IgD-negative memory B cell (primary cell): ENCODE results near the gene ATP2B2. TPM values are rescaled to one million over a fixed set of nuclear protein-coding genes. Genes with fewer than 3 reads are reported as not detected.

Experiments
- H3K27ac Mint-ChIP-seq, 3 donors: one replicate each; pipeline ENCODE4 v1.8.0; 2020 to 2022; ENCODE audit warnings: mild to moderate bottlenecking in 3 of 3, mixed read lengths in 3 of 3, moderate library complexity in 1 of 3
- H3K27me3 Mint-ChIP-seq: one replicate; pipeline ENCODE4 v1.8.0; 2021; ENCODE audit warnings: mixed read lengths
- H3K36me3 Mint-ChIP-seq: one replicate; pipeline ENCODE4 v1.8.0; 2020; ENCODE audit warnings: mild to moderate bottlenecking, mixed read lengths
- H3K4me1 Mint-ChIP-seq, 3 donors: one replicate each; pipeline ENCODE4 v1.8.0; 2020 to 2022; ENCODE audit warnings: mixed read lengths in 3 of 3, mild to moderate bottlenecking in 1 of 3
- H3K4me3 Mint-ChIP-seq, 4 donors: one replicate each; pipeline ENCODE4 v1.8.0; 2020 to 2022; ENCODE audit warnings: mild to moderate bottlenecking in 4 of 4, mixed read lengths in 4 of 4, moderate library complexity in 3 of 4
- H3K9me3 Mint-ChIP-seq, 3 donors: one replicate each; pipeline ENCODE4 v1.8.0; 2020 to 2021; ENCODE audit warnings: mixed read lengths in 3 of 3, mild to moderate bottlenecking in 1 of 3
- polyA plus RNA-seq: library from polyadenylated mRNA; unstranded; fragments of 300-500 nt; fragmentation: Illumina TruSeq; gene quantifications from one replicate; pipeline ENCODE4 v1.2.3, GENCODE V29; 2021

The ATP2B2 gene
- polyA plus RNA-seq, 1 donor from 2014 or later = not detected

GRCh38 chr3:10350324-10350985 lies 154.9 kb downstream of the ATP2B2 start:
- Mint-ChIP-seq H3K9me3 (no peaks in the 10 kb centered on the region), H3K27me3 (peaks cover 13% of the 10 kb centered on the region), H3K4me3 (no peak overlapping the region), H3K4me1 (peaks cover 16 to 28% (median 18%) of the 10 kb centered on the region in 3 donors), H3K27ac (no peak overlapping the region), H3K36me3 (no peaks in the 10 kb centered on the region)

DNA sequence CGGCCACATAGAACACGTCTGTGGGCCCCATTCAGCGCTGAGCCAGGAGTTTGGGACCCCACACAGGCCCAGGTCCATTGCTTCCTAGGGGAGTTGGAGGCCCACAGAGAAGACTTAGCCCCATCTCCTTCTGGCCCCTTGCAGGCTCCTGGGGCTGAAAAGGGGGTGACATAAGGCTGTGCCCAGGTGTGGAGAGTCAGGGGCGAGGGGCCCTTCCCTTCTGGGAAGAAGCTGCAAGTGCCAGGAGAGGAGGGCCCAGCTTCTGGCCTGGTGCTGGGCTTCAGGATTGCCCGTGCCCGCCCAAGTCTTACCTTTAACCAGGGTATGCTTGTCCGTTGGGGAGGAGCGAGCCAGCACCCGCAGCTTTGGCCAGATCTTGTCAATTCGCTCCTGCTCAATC lies 155.6 kb downstream of the ATP2B2 start:
- no peak overlapping the region for H3K27ac Mint-ChIP-seq
- no peaks in the 10 kb centered on the region for H3K36me3 Mint-ChIP-seq
- peaks cover 13% of the 10 kb centered on the region for H3K27me3 Mint-ChIP-seq
- peaks cover 16 to 30% (median 18%) of the 10 kb centered on the region in 3 donors for H3K4me1 Mint-ChIP-seq
- no peaks in the 10 kb centered on the region for H3K9me3 Mint-ChIP-seq
- H3K4me3 Mint-ChIP-seq = no peak overlapping the region

DNA sequence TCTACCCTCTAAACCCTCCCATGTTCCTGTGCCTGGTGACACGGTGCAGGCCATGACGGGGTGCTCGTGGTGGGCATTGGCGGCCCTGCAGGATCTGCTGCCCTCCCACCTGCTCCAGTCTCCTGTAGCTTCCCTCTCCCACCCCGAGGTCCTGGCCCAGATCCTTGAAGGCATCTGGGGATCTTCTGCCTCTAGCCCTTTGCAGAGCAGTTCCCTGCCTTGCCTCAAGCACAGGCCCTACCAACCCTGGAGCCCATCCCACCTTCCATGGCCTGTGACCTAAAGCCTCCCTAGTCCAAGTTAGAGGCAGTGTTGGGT lies 157.0 kb downstream of the ATP2B2 start:
- Mint-ChIP-seq H3K9me3 (no peaks in the 10 kb centered on the region), H3K27me3 (peaks cover 11% of the 10 kb centered on the region), H3K27ac (peak overlapping the region in 1 of 3 donors; percentile 92), H3K4me3 (no peak overlapping the region), H3K4me1 (peaks cover 11 to 22% (median 11%) of the 10 kb centered on the region in 3 donors), H3K36me3 (no peaks in the 10 kb centered on the region)

DNA sequence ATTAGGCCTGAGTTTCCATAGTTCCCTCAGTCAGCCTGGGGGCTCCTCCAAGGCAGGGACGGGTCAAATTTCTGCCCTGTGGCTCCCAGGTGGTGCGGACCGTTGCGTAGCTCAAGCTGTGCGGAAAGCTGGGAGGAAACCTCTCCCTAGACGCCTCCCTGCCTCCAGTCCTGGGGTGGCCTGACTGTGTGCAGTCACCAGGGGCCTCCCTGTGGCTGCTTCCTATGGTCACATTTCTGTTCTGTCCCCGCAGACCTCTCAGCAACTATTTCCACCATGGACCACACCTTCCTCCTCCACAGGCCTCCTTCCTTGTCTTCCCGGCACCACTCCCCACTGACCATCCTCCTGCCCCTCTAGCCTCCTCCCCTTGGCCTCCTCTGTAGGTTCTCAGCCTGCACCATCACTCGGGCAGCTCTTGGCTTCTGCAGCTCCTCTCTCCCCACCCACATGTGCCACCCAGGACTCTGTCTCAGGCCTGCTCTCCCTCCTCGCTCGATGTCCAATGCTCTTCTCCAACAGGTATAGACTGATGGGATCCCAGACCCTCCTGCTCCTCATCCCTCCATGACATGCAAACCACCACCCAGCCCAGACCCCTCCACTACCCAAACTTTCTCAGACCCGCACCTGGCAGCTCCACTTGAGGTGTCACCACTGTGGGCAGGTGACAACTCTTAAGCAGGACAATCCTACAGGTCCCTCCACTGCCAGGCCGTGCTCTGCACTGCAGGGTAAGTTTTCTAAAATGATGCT lies 157.6 kb downstream of the ATP2B2 start:
- Mint-ChIP-seq H3K4me3 (no peak overlapping the region), H3K9me3 (no peaks in the 10 kb centered on the region), H3K36me3 (no peaks in the 10 kb centered on the region), H3K27ac (peak overlapping the region in 1 of 3 donors; percentile 92), H3K4me1 (peaks cover 6 to 17% (median 10%) of the 10 kb centered on the region in 3 donors), H3K27me3 (peaks cover 6% of the 10 kb centered on the region)

- Mint-ChIP-seq H3K4me1 (peaks cover 0 to 10% (median 0%) of the 10 kb centered on the region in 3 donors), H3K27ac (no peak overlapping the region), H3K9me3 (no peaks in the 10 kb centered on the region), H3K4me3 (no peak overlapping the region), H3K27me3 (peaks cover 2% of the 10 kb centered on the region), H3K36me3 (no peaks in the 10 kb centered on the region)
Observed at GRCh38 chr3:10345911-10346310, 159.5 kb downstream of the ATP2B2 start.

GRCh38 chr3:10344944-10345575 lies 160.3 kb downstream of the ATP2B2 start:
- Mint-ChIP-seq H3K27me3 (peaks cover 2% of the 10 kb centered on the region), H3K36me3 (no peaks in the 10 kb centered on the region), H3K9me3 (no peaks in the 10 kb centered on the region)

GRCh38 chr3:10344147-10344943 lies 161.0 kb downstream of the ATP2B2 start:
- Mint-ChIP-seq H3K9me3 (no peaks in the 10 kb centered on the region), H3K4me1 (peaks cover 0 to 10% (median 0%) of the 10 kb centered on the region in 3 donors), H3K27ac (no peak overlapping the region), H3K27me3 (peaks cover under 1% of the 10 kb centered on the region), H3K36me3 (no peaks in the 10 kb centered on the region), H3K4me3 (no peak overlapping the region)

More at GRCh38 chr3:10344944-10345575, 160.3 kb downstream of the ATP2B2 start:
- peaks cover 0 to 10% (median 0%) of the 10 kb centered on the region in 3 donors for H3K4me1 Mint-ChIP-seq
- H3K4me3 Mint-ChIP-seq = no peak overlapping the region
- no peak overlapping the region for H3K27ac Mint-ChIP-seq

- Mint-ChIP-seq H3K9me3 (no peaks in the 10 kb centered on the region), H3K4me3 (no peak overlapping the region), H3K27ac (no peak overlapping the region), H3K4me1 (peaks cover 0 to 10% (median 0%) of the 10 kb centered on the region in 3 donors), H3K36me3 (no peaks in the 10 kb centered on the region), H3K27me3 (no peaks in the 10 kb centered on the region)
Observed at GRCh38 chr3:10343526-10343925, 161.9 kb downstream of the ATP2B2 start.

GRCh38 chr3:10342781-10343180 lies 162.6 kb downstream of the ATP2B2 start:
- H3K36me3 Mint-ChIP-seq = no peaks in the 10 kb centered on the region
- H3K4me3 Mint-ChIP-seq = no peak overlapping the region
- H3K4me1 Mint-ChIP-seq = peaks cover 0 to 9% (median 0%) of the 10 kb centered on the region in 3 donors
- H3K9me3 Mint-ChIP-seq = no peaks in the 10 kb centered on the region
- no peak overlapping the region for H3K27ac Mint-ChIP-seq
- peaks cover 2% of the 10 kb centered on the region for H3K27me3 Mint-ChIP-seq

DNA sequence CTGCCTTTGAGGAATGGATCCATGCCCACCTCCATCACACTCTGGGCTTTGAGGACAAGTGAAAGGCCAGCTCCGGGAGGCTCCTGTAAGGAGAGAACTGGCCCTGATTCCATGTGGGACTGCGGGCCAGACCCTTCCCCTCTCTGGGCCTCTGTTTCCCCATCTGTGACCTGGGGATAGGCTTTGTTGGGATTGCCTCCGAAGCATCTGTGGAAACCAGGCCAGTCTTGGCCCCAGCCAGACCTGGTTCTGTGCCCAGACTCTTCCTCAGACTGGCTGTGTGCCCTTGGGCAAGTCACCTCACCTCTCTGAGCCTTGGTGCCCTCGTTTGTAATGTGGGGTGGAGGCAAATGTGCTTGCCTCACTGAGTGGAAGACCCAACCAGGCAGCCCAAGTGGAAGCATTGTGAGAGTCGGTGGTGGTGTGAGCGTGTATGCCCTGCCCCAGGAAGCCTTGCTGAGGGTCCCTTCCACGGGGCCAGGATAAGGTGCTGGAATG lies 163.4 kb downstream of the ATP2B2 start:
- H3K4me3 Mint-ChIP-seq = no peak overlapping the region
- no peak overlapping the region for H3K27ac Mint-ChIP-seq
- H3K9me3 Mint-ChIP-seq = no peaks in the 10 kb centered on the region
- H3K36me3 Mint-ChIP-seq = no peaks in the 10 kb centered on the region
- peaks cover 2% of the 10 kb centered on the region for H3K27me3 Mint-ChIP-seq
- peaks cover 0 to 7% (median 0%) of the 10 kb centered on the region in 3 donors for H3K4me1 Mint-ChIP-seq

DNA sequence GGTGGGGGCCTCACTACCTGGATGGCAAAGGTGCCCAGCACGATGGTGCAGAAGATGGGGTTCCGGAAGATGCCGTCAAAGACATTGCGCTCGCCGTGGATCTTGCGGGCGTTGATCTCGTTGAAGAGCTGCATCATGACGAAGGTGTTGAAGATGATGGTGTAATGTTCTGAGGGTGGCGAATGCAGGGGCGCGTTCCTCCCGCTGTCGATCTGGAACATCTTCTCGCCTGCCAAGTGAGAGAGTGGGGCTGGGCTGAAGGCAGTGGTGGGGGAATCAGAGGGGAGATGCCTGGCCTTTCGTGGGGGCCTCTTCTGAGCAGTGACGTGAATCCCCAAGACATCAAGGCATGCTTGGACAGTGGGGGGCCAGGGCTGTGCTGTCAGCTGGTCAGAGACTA lies 164.9 kb downstream of the ATP2B2 start:
- Mint-ChIP-seq H3K9me3 (no peaks in the 10 kb centered on the region), H3K4me1 (peaks cover 0 to 5% (median 2%) of the 10 kb centered on the region in 3 donors), H3K36me3 (no peaks in the 10 kb centered on the region), H3K4me3 (no peak overlapping the region), H3K27ac (no peak overlapping the region), H3K27me3 (peaks cover 2% of the 10 kb centered on the region)

DNA sequence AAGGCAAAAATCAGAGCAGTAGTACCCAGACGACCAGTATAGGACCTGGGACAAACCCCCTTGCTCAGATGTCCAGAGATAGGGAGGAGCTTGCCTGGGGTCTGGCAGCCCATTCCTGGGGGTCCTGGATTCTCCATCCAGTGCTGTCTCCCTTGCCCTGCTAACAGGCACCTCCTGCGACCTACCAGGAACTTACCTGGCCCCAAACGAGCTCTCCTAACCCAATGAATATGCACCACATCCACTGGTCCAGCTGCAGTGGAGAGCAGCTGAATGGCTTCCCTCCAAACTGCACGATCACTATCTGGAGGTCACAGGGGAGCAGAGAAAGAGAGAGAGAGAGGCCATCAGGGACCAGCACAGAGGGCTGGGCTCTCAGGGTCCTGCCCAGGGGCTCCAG lies 165.3 kb downstream of the ATP2B2 start:
- H3K4me3 Mint-ChIP-seq = no peak overlapping the region
- H3K9me3 Mint-ChIP-seq = no peaks in the 10 kb centered on the region
- peak overlapping the region in 1 of 3 donors; percentile 57 for H3K27ac Mint-ChIP-seq

GRCh38 chr3:10339376-10339955 lies 165.9 kb downstream of the ATP2B2 start:
- H3K4me3 Mint-ChIP-seq = no peak overlapping the region
- peak overlapping the region in 1 of 3 donors; percentile 57 for H3K27ac Mint-ChIP-seq
- H3K4me1 Mint-ChIP-seq = peaks cover 5 to 7% (median 6%) of the 10 kb centered on the region in 3 donors
- H3K9me3 Mint-ChIP-seq = no peaks in the 10 kb centered on the region
- H3K36me3 Mint-ChIP-seq = no peaks in the 10 kb centered on the region
- peaks cover 2% of the 10 kb centered on the region for H3K27me3 Mint-ChIP-seq

More for the DNA sequence above, 165.3 kb downstream of the ATP2B2 start:
- H3K4me1 Mint-ChIP-seq = peaks cover 2 to 5% (median 3%) of the 10 kb centered on the region in 3 donors
- H3K27me3 Mint-ChIP-seq = peaks cover 2% of the 10 kb centered on the region
- H3K36me3 Mint-ChIP-seq = no peaks in the 10 kb centered on the region

DNA sequence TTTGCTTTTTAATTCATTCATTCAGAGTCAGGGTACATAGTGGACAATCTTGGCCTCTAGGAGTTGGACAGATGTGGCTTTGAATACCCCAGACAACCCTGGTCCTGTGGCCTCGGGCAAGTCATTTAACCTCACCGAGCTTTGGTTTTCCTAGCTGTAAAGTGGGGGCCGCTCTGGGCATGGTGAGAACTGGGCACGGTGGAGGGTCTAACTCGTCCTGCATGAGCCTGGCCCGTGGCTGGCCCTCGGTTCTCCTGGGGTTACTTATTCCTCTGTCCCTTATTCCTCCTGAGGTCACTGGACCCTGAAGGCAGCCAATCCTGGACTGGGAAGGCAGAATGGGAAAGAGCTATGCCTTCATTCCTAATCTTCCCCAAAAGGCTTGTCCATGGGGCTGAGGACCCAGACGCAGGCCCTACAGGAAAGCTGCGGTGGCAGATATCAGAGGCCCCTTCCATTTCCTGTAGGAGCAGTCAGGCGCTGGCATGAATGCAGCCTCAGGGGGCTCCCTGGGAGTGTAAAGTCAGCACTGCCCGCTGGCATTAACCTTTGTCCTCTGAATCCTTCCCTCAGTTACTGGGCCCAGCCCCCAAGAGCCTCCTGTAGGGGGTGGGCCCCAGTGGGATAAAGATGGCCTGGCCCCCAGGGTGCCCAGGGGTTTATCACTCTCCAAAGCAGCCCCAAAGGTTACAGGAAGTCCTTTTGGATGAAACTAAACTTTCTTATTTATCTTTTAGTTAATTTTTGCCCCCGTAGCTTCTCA lies 166.6 kb downstream of the ATP2B2 start:
- peaks cover 2 to 9% (median 8%) of the 10 kb centered on the region in 3 donors for H3K4me1 Mint-ChIP-seq
- no peak overlapping the region for H3K27ac Mint-ChIP-seq

More for the DNA sequence above, 166.6 kb downstream of the ATP2B2 start:
- Mint-ChIP-seq H3K9me3 (no peaks in the 10 kb centered on the region), H3K36me3 (no peaks in the 10 kb centered on the region), H3K27me3 (peaks cover 2% of the 10 kb centered on the region), H3K4me3 (no peak overlapping the region)
